OCI-LY1 (cell line): ENCODE data around the gene TXNDC15.

ENCODE experiments used
- EZH2 ChIP-seq: fragments of 200-600 bp; sonication (generic), shearing (Covaris generic); IDR thresholded peaks from 2 replicates; pipeline ENCODE4 v1.8.0; 2017; ENCODE audit warnings: borderline replicate concordance, mixed run types, mild to moderate bottlenecking, antibody characterized with exemption, low read length, moderate library complexity, mixed read lengths
- TF ChIP-seq, protein P1 (sequence below): fragments of 200-600 bp; sonication (generic), shearing (Covaris generic); IDR thresholded peaks from 2 replicates; pipeline ENCODE4 v1.5.1; 2017; ENCODE audit warnings: mild to moderate bottlenecking, antibody characterized with exemption, low read length, moderate library complexity, mixed read lengths

DNA sequence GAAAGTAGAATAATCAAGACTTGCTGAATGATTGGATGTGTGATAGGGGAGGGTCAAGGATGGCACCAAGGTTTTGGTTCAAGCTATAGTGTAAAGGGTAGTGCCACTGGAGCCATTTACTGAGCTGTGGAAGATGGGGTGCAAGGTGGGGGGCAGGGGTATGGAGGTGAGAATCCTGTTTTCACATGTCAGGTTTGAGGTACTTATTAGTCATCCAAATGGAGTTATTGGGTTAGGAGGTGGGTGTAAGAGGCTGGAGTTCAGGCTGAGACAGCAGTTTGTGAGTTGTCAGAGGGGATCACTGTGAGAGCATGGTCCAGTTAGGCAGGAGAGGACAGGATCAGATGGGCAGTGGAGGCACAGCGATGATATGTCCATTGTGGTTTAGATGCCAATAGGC is 39.6 kb downstream of the TXNDC15 start:
- TF ChIP-seq, protein P1, sequence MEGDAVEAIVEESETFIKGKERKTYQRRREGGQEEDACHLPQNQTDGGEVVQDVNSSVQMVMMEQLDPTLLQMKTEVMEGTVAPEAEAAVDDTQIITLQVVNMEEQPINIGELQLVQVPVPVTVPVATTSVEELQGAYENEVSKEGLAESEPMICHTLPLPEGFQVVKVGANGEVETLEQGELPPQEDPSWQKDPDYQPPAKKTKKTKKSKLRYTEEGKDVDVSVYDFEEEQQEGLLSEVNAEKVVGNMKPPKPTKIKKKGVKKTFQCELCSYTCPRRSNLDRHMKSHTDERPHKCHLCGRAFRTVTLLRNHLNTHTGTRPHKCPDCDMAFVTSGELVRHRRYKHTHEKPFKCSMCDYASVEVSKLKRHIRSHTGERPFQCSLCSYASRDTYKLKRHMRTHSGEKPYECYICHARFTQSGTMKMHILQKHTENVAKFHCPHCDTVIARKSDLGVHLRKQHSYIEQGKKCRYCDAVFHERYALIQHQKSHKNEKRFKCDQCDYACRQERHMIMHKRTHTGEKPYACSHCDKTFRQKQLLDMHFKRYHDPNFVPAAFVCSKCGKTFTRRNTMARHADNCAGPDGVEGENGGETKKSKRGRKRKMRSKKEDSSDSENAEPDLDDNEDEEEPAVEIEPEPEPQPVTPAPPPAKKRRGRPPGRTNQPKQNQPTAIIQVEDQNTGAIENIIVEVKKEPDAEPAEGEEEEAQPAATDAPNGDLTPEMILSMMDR, result no peak
- TF ChIP-seq EZH2, result no peak
